ENCODE data around the gene LCN15.

DNA sequence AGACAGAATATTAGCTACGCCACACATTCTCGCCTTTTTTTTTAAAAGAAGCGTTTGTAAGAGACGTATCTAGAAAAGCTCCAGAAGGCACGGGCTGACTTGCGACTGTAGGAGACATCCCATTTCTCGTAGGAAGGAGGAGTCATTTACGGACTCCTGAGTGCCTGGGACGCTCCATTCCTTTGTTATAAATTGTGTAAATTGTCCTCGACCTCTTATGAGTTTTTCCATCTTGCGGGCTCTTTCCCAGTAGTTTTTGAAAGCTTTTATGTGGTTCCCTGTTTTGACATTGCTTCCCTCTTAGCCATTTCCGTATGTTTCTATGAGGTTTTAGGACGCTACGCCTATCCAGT, 44.5 kb upstream of the LCN15 start:
- TF ChIP-seq CTCF (IDR thresholded peaks at IDR 0.05; ENCODE audit: insufficient read depth, low read depth, low read length): no peak
- TF ChIP-seq EZH2 (IDR thresholded peaks at IDR 0.05; ENCODE audit: insufficient read depth, low read length): no peak

All from astrocyte (in vitro differentiated cells and primary cell).